AG10803 (cell line): ENCODE data around the gene SPOCK1.

ENCODE experiments used
- DNase-seq: peaks from one replicate; pipeline ENCODE4 v3.0.0; 2010; ENCODE audit warnings: low read depth
- H3K4me3 ChIP-seq: 2 replicates; pipeline ENCODE4 v1.5.1; 2011; ENCODE audit warnings: mild to moderate bottlenecking, low read length, control low read depth
- CTCF ChIP-seq: conservative IDR thresholded peaks from 2 replicates; pipeline ENCODE4 v1.5.1; 2011; ENCODE audit warnings: mild to moderate bottlenecking, low read length, control low read depth, inconsistent platforms

Gene SPOCK1

GRCh38 chr5:137164961-137165360, 334.2 kb downstream of the SPOCK1 start:
- no peak for TF ChIP-seq CTCF
- no peak overlapping the region for H3K4me3 ChIP-seq
- no peak for DNase-seq

- no peak for TF ChIP-seq CTCF
Observed at GRCh38 chr5:137164536-137164935, 334.6 kb downstream of the SPOCK1 start.

GRCh38 chr5:137158691-137159090, 340.4 kb downstream of the SPOCK1 start:
- TF ChIP-seq CTCF: no peak
- no peak overlapping the region for H3K4me3 ChIP-seq
- no peak for DNase-seq

More at GRCh38 chr5:137164536-137164935, 334.6 kb downstream of the SPOCK1 start:
- no peak overlapping the region for H3K4me3 ChIP-seq
- DNase-seq: no peak

- TF ChIP-seq CTCF: no peak
- DNase-seq: no peak
- no peak overlapping the region for H3K4me3 ChIP-seq
Observed at GRCh38 chr5:137156180-137156579, 342.9 kb downstream of the SPOCK1 start.

- DNase-seq: no peak
- no peak overlapping the region for H3K4me3 ChIP-seq
- no peak for TF ChIP-seq CTCF
Observed at GRCh38 chr5:137155261-137156000, 343.7 kb downstream of the SPOCK1 start.

GRCh38 chr5:137152616-137153015, 346.5 kb downstream of the SPOCK1 start:
- DNase-seq: no peak

More at GRCh38 chr5:137152616-137153015, 346.5 kb downstream of the SPOCK1 start:
- no peak for TF ChIP-seq CTCF
- no peak overlapping the region for H3K4me3 ChIP-seq
